ENCODE data around the gene MIR17HG. TPM values are rescaled to one million over a fixed set of nuclear protein-coding genes. Genes with fewer than 3 reads are reported as not detected.

The MIR17HG gene
- polyA plus RNA-seq, 1 donor from 2014 or later = 0.16 TPM

DNA sequence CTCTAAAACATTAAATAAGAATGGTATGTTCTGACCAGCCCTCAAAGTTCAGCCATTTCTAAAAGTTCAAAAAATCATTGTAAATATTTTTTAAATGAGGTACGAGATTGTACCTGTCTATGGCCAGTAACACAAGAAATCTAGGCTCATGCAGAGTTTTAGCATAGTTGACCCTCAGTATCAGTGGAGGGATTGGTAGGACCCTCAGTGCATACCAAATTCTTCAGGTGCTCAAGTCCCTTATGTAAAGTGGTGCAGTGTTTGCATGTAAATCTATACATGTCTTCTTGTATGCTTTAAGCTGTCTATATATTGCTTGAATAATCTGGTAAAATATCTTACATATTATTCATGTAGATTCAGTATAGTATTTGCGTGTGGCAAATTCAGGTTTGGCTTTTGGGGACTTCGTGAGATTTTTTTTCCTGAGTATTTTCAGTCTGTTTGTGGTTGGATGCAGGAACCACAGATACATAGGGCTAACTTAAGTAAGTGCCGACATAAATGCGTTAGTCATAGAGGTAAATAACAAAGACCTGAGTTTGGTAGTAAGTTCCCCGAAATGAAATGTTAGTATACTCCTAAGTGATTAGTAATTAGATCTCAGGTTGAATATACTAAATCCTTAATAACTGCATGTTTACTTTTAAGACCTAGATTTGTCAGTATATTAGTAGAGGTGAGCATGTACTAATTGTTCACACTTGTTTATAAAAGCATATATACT, 7.8 kb downstream of the MIR17HG start:
- Mint-ChIP-seq H3K27ac (no peak overlapping the region), H3K9me3 (no peaks in the 10 kb centered on the region), H3K4me1 (peaks cover 19 to 24% (median 23%) of the 10 kb centered on the region in 3 donors), H3K36me3 (peaks cover 3% of the 10 kb centered on the region), H3K4me3 (no peak overlapping the region), H3K27me3 (no peaks in the 10 kb centered on the region)

DNA sequence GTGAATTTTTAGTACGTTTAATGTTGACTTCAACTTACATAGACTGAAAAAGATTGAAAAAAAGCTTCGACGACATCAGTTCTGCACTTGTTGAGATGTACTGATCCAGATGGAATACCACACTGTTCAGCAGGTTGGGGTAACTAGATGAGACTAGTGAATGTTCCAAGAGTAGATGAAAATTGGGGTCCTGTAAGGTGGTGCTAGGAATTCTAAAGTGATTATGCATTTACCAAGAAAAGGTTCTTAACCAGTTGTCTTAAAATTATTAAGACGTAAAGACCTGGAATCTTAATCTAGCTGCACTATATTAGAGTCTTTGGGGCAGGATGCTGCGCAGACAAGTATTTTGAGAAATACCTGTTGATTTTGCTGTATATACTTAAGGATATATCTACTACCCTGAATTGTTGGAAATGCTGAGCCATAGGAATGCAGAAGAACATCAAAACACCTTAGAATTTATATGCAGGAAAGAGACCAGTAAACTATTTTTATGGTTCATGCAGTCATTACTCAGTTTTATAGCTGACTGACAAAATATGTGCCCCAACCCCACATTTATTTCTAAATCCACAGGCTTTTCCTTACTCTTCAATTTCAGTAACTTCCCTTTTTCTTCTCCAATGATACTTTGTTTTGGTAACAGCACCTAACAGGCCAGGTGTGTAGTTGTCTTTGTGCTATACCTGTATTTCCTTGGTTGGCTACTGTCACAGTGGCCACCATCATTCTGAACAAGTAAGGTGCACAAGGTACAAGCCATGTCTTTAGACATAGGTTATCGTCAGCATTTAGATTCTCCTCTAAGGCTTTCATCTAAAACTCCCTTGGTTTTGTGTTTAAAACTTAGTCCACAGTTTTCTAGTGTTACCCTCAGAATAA, 8.6 kb downstream of the MIR17HG start:
- Mint-ChIP-seq H3K4me3 (no peak overlapping the region), H3K27me3 (no peaks in the 10 kb centered on the region), H3K27ac (no peak overlapping the region), H3K36me3 (peaks cover 3% of the 10 kb centered on the region), H3K4me1 (peaks cover 15 to 17% (median 17%) of the 10 kb centered on the region in 3 donors), H3K9me3 (no peaks in the 10 kb centered on the region)

- Mint-ChIP-seq H3K9me3 (no peaks in the 10 kb centered on the region), H3K27ac (peak overlapping the region in 1 of 3 donors; percentile 2), H3K4me3 (peak overlapping the region in 1 of 4 donors; percentile 1), H3K4me1 (peaks cover 12 to 17% (median 14%) of the 10 kb centered on the region in 3 donors), H3K36me3 (peaks cover 3% of the 10 kb centered on the region), H3K27me3 (no peaks in the 10 kb centered on the region)
Observed at GRCh38 chr13:91356919-91357612, 9.6 kb downstream of the MIR17HG start.

DNA sequence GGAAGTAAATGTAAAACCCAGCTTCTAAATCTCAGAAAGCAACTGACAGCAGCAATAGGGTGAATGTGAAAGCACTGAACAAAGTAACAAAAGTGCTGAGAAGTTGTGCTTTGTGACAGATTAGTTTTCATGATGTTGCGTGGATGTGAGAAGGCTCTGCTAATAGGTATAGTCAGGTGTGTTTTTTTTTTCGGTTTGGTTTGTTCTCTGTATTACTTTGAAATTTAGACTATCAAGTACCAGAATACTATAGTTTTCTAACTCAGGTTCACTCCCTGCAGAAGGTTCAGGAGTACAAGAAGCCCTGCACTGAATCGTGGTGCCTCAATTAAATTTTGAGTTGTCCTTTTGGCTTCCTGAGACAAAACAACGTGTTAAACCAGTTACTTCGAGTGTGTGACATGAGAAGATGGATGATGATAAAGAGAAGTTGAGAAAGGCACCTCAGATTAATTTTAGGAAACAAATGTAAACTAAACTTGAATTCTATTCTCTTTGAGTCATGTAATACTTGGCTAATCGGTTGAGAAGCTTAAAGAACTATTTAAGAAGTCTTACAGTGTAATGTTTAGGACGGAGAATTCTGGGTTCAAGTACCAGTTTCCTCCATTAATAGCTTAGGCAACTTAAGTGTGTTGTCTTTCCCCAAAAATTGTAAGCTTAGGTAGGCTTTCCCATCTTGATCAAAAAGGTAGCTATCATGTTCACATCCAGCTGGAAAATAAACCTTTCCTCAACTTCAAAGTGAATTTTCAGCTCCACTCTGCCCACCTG, 10.3 kb downstream of the MIR17HG start:
- Mint-ChIP-seq H3K27me3 (no peaks in the 10 kb centered on the region), H3K9me3 (no peaks in the 10 kb centered on the region), H3K27ac (peak overlapping the region in 1 of 3 donors; percentile 40), H3K36me3 (peaks cover 3% of the 10 kb centered on the region), H3K4me3 (peak overlapping the region in 1 of 4 donors; percentile 1), H3K4me1 (peaks cover 11 to 17% (median 13%) of the 10 kb centered on the region in 3 donors)

DNA sequence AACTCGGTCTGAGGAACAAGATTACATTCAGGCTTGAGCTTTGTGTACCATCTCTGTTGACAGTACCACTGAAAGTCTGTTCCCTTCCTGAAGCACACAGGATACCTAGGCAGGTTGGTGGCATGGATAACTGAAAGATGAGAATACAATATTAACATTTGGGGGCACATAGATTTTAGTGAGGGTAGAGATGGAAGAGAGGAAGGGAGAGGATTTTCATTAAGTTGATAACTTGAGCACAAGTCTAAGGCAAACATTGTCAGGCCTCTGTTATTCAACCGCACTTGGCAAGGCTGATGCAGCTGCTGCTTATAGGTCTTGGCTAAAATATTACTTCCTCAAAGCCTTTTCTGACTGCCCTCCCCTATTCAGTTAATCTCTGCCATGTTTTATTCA, 10.9 kb downstream of the MIR17HG start:
- Mint-ChIP-seq H3K4me3 (no peak overlapping the region), H3K4me1 (peaks cover 9 to 13% (median 11%) of the 10 kb centered on the region in 3 donors), H3K27me3 (no peaks in the 10 kb centered on the region), H3K36me3 (peaks cover 1% of the 10 kb centered on the region), H3K9me3 (no peaks in the 10 kb centered on the region), H3K27ac (no peak overlapping the region)

DNA sequence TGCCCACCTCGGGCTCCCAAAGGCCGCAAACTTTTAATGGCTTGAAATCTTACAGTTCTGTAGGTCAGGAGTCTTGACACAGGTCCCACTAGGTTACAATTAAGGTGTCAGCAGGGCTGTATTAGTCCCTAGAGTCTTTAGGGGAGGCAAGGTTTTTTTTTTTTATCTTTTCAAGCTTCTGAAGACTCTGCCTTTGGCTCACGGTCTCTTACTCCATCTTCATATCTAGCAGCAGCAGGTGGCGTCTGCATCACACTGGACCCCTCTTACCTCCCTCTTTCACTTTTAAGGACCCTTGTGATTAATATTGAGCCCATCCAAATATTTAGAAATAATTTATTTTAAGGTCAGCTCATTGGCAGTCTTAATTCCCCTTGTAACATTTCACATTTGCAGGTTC, 11.6 kb downstream of the MIR17HG start:
- no peak overlapping the region for H3K27ac Mint-ChIP-seq
- peaks cover 9 to 12% (median 11%) of the 10 kb centered on the region in 3 donors for H3K4me1 Mint-ChIP-seq
- H3K27me3 Mint-ChIP-seq = no peaks in the 10 kb centered on the region
- no peak overlapping the region for H3K4me3 Mint-ChIP-seq
- no peaks in the 10 kb centered on the region for H3K9me3 Mint-ChIP-seq
- H3K36me3 Mint-ChIP-seq = peaks cover 1% of the 10 kb centered on the region

GRCh38 chr13:91359631-91360030, 12.1 kb downstream of the MIR17HG start:
- H3K36me3 Mint-ChIP-seq = peaks cover 1% of the 10 kb centered on the region
- H3K9me3 Mint-ChIP-seq = no peaks in the 10 kb centered on the region
- H3K4me1 Mint-ChIP-seq = peaks cover 9 to 12% (median 10%) of the 10 kb centered on the region in 3 donors
- no peak overlapping the region for H3K27ac Mint-ChIP-seq
- H3K4me3 Mint-ChIP-seq = no peak overlapping the region
- H3K27me3 Mint-ChIP-seq = no peaks in the 10 kb centered on the region

DNA sequence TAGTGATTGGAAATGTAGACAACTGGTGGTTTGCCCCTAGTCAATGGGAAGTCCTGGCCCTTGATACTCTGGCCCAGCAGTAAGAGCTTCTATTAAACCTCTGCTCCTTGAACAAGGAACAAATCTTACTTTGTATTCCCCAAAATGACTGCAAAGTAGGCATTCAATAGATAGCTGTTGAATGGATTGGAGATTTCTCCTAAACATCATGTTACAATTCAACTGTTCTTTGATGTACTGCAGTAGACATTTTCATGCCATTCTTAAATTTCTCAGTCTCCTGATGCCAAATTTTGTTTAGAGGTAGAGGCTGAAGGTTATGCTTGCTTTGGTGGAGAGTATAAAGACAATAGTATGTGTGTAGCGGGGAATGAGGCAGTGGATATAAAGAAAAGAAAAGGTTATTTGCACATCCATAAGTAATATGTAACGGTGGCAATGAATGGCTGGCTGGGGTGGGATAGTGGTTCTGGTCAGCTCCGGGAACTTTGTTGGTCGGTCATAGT, 12.8 kb downstream of the MIR17HG start:
- Mint-ChIP-seq H3K27ac (no peak overlapping the region), H3K4me3 (no peak overlapping the region), H3K27me3 (no peaks in the 10 kb centered on the region), H3K4me1 (peaks cover 8 to 9% (median 9%) of the 10 kb centered on the region in 3 donors), H3K36me3 (peaks cover 1% of the 10 kb centered on the region), H3K9me3 (no peaks in the 10 kb centered on the region)

DNA sequence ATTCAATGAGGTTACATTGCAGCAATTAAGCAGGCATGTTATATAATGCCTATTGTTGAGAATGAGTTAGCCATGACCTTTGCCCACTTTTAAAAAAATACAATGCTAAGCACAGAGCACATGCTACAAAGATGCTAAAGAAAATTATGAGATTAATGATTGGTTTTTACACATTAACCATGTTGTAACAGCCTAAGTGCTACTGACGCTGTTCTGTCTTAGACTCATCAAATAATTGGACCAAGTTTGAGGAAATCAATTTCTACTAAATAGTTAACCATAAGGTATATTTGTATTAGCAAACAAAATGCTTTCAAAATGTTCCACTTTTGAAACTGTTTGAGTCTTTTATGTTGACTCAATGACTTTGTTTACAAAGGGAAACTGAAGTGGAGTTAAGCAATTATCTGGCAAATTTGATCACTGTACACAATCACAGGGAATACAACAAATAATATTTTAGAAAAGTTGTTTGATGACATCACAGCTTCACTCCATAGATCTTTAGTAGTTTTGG, 14.3 kb downstream of the MIR17HG start:
- H3K36me3 Mint-ChIP-seq = peaks cover 3% of the 10 kb centered on the region
- H3K9me3 Mint-ChIP-seq = no peaks in the 10 kb centered on the region
- no peak overlapping the region for H3K4me3 Mint-ChIP-seq
- H3K27me3 Mint-ChIP-seq = no peaks in the 10 kb centered on the region
- H3K4me1 Mint-ChIP-seq = peaks cover 8 to 9% (median 9%) of the 10 kb centered on the region in 3 donors
- H3K27ac Mint-ChIP-seq = no peak overlapping the region

DNA sequence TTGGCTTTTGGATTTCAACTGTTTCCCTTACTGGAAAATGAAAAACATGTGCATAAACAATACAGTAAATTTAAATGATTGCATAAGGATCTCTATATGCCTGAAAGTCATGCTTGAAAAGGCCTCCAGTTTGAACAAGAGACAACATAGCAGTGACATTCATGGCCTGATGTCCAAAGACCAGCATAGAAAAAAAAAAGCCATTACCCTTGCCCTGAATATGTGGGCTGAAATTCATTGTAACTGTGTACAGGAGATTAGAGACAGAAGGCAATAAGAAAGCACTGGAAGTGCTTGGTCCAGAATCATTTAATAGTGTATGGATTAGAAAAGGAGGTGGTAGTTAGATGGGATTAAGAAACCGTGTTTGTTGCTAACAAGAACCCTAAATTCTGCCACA, 15.4 kb downstream of the MIR17HG start:
- Mint-ChIP-seq H3K36me3 (peaks cover 2% of the 10 kb centered on the region), H3K9me3 (no peaks in the 10 kb centered on the region), H3K4me1 (peaks cover 4 to 5% (median 4%) of the 10 kb centered on the region in 3 donors), H3K27ac (no peak overlapping the region), H3K27me3 (no peaks in the 10 kb centered on the region), H3K4me3 (no peak overlapping the region)

DNA sequence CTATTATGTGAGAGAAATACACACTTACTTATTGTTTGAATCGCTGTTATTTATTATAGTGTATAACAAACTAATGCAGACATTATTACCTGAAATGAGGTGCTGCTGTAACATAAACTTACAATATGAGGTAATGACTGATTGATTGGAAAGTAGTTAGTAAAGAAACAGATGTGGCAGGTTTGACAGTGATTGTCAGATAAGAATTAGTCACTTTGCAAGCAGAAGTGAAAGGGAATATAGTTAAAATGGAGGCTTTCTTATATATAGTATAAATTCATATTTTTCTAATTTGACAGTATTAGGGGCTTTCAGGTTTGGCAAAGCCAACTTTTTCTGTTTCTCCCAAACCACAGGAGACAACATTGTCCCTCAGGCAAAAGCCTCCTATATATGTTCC, 20.6 kb downstream of the MIR17HG start:
- H3K27me3 Mint-ChIP-seq = no peaks in the 10 kb centered on the region
- no peak overlapping the region for H3K27ac Mint-ChIP-seq
- H3K4me3 Mint-ChIP-seq = no peak overlapping the region
- H3K4me1 Mint-ChIP-seq = no peaks in the 10 kb centered on the region
- no peaks in the 10 kb centered on the region for H3K9me3 Mint-ChIP-seq
- peaks cover 2% of the 10 kb centered on the region for H3K36me3 Mint-ChIP-seq

- H3K27ac Mint-ChIP-seq = no peak overlapping the region
- peaks cover 2% of the 10 kb centered on the region for H3K36me3 Mint-ChIP-seq
- H3K4me1 Mint-ChIP-seq = no peaks in the 10 kb centered on the region
- H3K4me3 Mint-ChIP-seq = no peak overlapping the region
- no peaks in the 10 kb centered on the region for H3K9me3 Mint-ChIP-seq
- H3K27me3 Mint-ChIP-seq = no peaks in the 10 kb centered on the region
Observed at GRCh38 chr13:91368676-91369440, 21.4 kb downstream of the MIR17HG start.

DNA sequence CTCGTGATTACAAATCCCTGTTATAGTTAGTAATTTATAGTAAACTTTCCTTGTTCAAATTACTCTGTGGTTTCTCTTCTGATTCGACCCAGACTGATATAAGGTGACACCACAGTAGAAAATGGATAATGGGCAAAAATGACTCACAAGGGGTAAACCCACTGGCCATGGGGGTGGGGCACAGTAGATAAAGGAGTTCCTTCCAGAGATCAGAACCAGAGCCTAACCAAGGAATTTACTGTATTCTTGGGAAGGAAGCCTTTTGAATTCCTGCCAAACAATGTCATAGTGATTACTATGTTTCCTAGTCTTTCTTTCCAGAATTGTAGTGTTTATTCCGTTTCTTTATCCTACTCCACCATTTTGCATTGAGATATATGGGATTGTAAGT, 21.9 kb downstream of the MIR17HG start:
- H3K9me3 Mint-ChIP-seq = no peaks in the 10 kb centered on the region
- no peak overlapping the region for H3K4me3 Mint-ChIP-seq
- no peak overlapping the region for H3K27ac Mint-ChIP-seq
- no peaks in the 10 kb centered on the region for H3K4me1 Mint-ChIP-seq
- no peaks in the 10 kb centered on the region for H3K27me3 Mint-ChIP-seq
- H3K36me3 Mint-ChIP-seq = peaks cover 2% of the 10 kb centered on the region
